Keratinocyte (primary cell): ENCODE measurements around the gene TPTE. TPM values are rescaled to one million over a fixed set of nuclear protein-coding genes. Genes with fewer than 3 reads are reported as not detected.
"Not testable (repeated sequence)": the region's sequence is repeated elsewhere in the genome, so short reads cannot be mapped to it uniquely, and the experiment has no call there.

Experiments
- DNase-seq: peaks from one replicate; pipeline ENCODE4 v3.0.0-alpha.2; 2011; ENCODE audit warnings: low read depth, missing footprints, low spot score
- FAIRE-seq: peaks from 2 replicates; lab custom pipeline; 2011; peaks lifted over from hg19 to GRCh38; lab: Jason Lieb, UNC
- H2AFZ ChIP-seq: 2 replicates; pipeline ENCODE4 v1.6.0; 2012; ENCODE audit warnings: low read length, control low read depth, inconsistent platforms; ENCODE audit not compliant: control insufficient read depth
- H3K27ac ChIP-seq: 2 replicates; pipeline ENCODE4 v1.5.1; 2011; ENCODE audit warnings: low read length; ENCODE audit not compliant: control insufficient read depth, insufficient read depth
- H3K27me3 ChIP-seq: 3 replicates; pipeline ENCODE4 v1.6.0; 2011; ENCODE audit warnings: low read length; ENCODE audit not compliant: control insufficient read depth, insufficient read depth; ENCODE audit errors: extremely low read depth
- H3K36me3 ChIP-seq, 2 experiments: 2 replicates in 1 of 2; 3 replicates in 1 of 2; pipeline ENCODE4 v1.5.1; 2011; ENCODE audit warnings: low read length in 2 of 2, mild to moderate bottlenecking in 1 of 2; ENCODE audit not compliant: control insufficient read depth in 2 of 2, insufficient read depth in 2 of 2; ENCODE audit errors: extremely low read depth in 1 of 2
- H3K4me1 ChIP-seq: 3 replicates; pipeline ENCODE4 v1.5.1; 2011; ENCODE audit warnings: low read length; ENCODE audit not compliant: control insufficient read depth, insufficient read depth; ENCODE audit errors: extremely low read depth
- H3K4me2 ChIP-seq: 3 replicates; pipeline ENCODE4 v1.6.0; 2011; ENCODE audit warnings: low read depth, low read length; ENCODE audit not compliant: control insufficient read depth, insufficient read depth; ENCODE audit errors: extremely low read depth
- H3K4me3 ChIP-seq, 3 experiments: fragments of 200-600 bp in 1 of 3; sonication (generic) in 1 of 3; 2 replicates in 2 of 3; 3 replicates in 1 of 3; pipeline ENCODE4 v1.5.1; 2011 to 2016; ENCODE audit warnings: low read length in 3 of 3, mild to moderate bottlenecking in 3 of 3, control low read depth in 2 of 3, inconsistent platforms in 1 of 3, low read depth in 1 of 3, mixed read lengths in 1 of 3, mixed run types in 1 of 3, moderate library complexity in 1 of 3; ENCODE audit not compliant: control insufficient read depth in 2 of 3, insufficient read depth in 2 of 3; ENCODE audit errors: extremely low read depth in 1 of 3
- H3K79me2 ChIP-seq: 2 replicates; pipeline ENCODE4 v1.6.0; 2012; ENCODE audit warnings: low read length; ENCODE audit not compliant: control insufficient read depth, insufficient read depth
- H3K9ac ChIP-seq: 3 replicates; pipeline ENCODE4 v1.6.0; 2011; ENCODE audit warnings: low read length; ENCODE audit not compliant: control insufficient read depth, insufficient read depth; ENCODE audit errors: extremely low read depth
- H3K9me1 ChIP-seq: 3 replicates; pipeline ENCODE4 v1.6.0; 2011; ENCODE audit warnings: low read length; ENCODE audit not compliant: control insufficient read depth, insufficient read depth; ENCODE audit errors: extremely low read depth
- H3K9me3 ChIP-seq: 2 replicates; pipeline ENCODE4 v1.5.1; 2012; ENCODE audit warnings: low read depth, low read length; ENCODE audit not compliant: control insufficient read depth
- H4K20me1 ChIP-seq: 3 replicates; pipeline ENCODE4 v1.6.0; 2011; ENCODE audit warnings: low read length; ENCODE audit not compliant: control insufficient read depth, insufficient read depth; ENCODE audit errors: extremely low read depth
- dilution Hi-C: fragments of 300-500 bp; cut with MboI; formaldehyde crosslinking; loops from one replicate; pipeline ENCODE4 v1.7.0; 2020; ENCODE audit warnings: low sequenced_read_pairs; ENCODE audit not compliant: extremely low pct_ligation_motif_present
- polyA plus RNA-seq, 5 experiments: library from polyadenylated mRNA; depleted of rRNA in 3 of 5; stranded (reverse) in 3 of 5; stranded (forward) in 1 of 5; unstranded in 1 of 5; fragments of >200 nt; gene quantifications; 1 replicate in 1 of 5; 2 replicates in 3 of 5; 3 replicates in 1 of 5; pipeline versions ENCODE4 v1.2.1 to v1.2.3, GENCODE V29; 2011 to 2012; ENCODE audit warnings: missing spikeins in 2 of 5, low read depth in 1 of 5, low replicate concordance in 1 of 5
- small RNA-seq, 3 experiments: library from RNA; depleted of rRNA; stranded (forward); fragments of <200 nt; gene quantifications; one replicate each; pipeline ENCODE3, GENCODE V24; 2012; ENCODE audit warnings: low read depth in 3 of 3, low replicate concordance in 1 of 3; ENCODE audit not compliant: insufficient read length in 3 of 3

Gene TPTE
- polyA plus RNA-seq, 1 donor (not counting 4 experiments of a cell fraction or from before 2014, with no cell fraction given): not detected

- dilution Hi-C loops, DNase-seq, H3K4me2 ChIP-seq, H3K4me3 ChIP-seq, H3K27ac ChIP-seq, H3K9me1 ChIP-seq, H3K9ac ChIP-seq, H2AFZ ChIP-seq, H3K27me3 ChIP-seq, H3K36me3 ChIP-seq, H3K4me1 ChIP-seq, H4K20me1 ChIP-seq, H3K79me2 ChIP-seq, FAIRE-seq: not testable (repeated sequence)
- peaks cover 12% of the 10 kb centered on the region for H3K9me3 ChIP-seq
These were observed 128.2 kb downstream of the TPTE start for GRCh38 chr21:10649350-10650149.

- H3K9ac ChIP-seq, dilution Hi-C loops, H3K4me3 ChIP-seq: not testable (repeated sequence)
These were observed 128.9 kb downstream of the TPTE start for GRCh38 chr21:10650297-10650696.

More at GRCh38 chr21:10650297-10650696, 128.9 kb downstream of the TPTE start:
- not testable (repeated sequence) for FAIRE-seq, H3K9me1 ChIP-seq, H3K27me3 ChIP-seq, H3K4me1 ChIP-seq, H3K9me3 ChIP-seq, H3K27ac ChIP-seq, H3K4me2 ChIP-seq, H3K79me2 ChIP-seq, DNase-seq, H2AFZ ChIP-seq, H4K20me1 ChIP-seq, H3K36me3 ChIP-seq

Small RNA genes lying within 50 kb of the gene (small RNA-seq; reads per million reads assigned to genes)
- gene CYCSP41: 0 reads per million in 3 experiments
